ENCODE measurements around the gene COLGALT1. TPM values are rescaled to one million over a fixed set of nuclear protein-coding genes. Genes with fewer than 3 reads are reported as not detected.

Gene COLGALT1
- total RNA-seq, 2 donors from 2014 or later, result 39.2 to 64.7 TPM

DNA sequence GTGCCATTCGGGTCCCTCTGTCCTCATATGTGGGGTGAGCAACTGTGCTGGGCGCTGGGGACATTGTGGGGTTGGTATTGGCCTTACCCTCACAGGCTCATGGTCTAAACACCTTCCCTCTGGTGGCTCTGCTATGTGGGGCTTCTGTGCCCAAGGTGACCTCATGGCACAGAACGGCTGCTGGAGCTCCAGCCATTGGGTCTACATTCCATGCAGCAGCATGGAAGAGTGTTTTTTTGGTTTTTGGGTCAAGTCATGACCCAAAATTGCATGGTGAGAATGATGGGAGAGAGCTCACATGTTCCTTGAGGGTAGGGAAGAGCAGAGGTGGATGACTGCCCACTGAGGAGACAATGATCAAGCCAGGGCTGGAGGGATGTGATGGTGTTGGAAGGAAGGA lies 26.8 kb upstream of the COLGALT1 start:
- no peak for ATAC-seq
- no peak for DNase-seq (ENCODE audit: low spot score in 2 of 2)
- H3K27ac Mint-ChIP-seq, result no peak overlapping the region
- peaks cover 0 to 2% of the 10 kb centered on the region in 2 donors for H3K36me3 Mint-ChIP-seq
- H3K9me3 Mint-ChIP-seq, result peaks cover 0 to 10% of the 10 kb centered on the region in 2 donors

DNA sequence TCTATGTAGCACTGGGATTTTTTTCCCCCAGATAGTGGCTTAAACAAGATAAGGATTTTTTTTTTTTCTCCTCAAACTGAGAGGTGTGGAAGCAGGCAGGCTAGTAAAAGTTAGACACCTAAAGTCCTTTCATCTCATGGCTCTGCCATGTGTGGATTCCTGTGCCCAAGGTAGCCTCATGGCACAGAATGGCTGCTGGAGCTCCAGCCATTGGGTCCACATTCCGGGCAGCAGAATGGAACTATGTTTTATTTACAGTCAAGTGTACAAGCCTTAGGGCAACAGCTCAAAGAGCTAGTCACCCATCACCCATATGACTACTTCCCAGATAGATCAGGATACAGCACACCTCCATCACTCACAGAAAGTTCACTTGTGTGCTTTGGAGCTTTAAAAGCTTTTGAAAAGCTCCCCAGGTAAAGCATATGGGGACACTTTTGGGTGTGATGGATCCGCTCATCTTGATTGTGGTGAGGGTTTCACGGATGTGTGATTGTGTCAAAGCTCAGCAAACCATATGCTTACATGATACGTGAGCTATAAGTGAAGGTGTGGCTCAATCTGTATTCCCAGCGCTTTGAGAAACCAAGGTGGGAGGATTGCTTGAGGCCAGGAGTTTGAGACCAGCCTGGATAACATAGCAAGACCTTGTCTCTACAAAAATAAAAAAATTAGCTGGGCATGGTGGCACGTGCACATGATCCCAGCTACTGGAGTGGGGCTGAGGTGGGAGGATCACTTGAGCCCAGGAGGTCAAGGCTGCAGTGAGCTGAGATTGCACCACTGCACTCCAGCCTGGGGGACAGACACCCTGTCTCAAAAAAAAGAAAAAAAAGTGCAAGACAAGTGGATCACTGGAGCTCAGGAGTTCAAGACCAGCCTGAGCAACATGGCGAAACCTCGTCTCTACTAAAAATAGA lies 25.9 kb upstream of the COLGALT1 start:
- peak overlapping the region in 1 of 2 donors; percentile 50 for H3K27ac Mint-ChIP-seq
- peaks cover 0 to 5% of the 10 kb centered on the region in 2 donors for H3K9me3 Mint-ChIP-seq
- no peak for DNase-seq (ENCODE audit: low spot score in 2 of 2)
- H3K36me3 Mint-ChIP-seq, result no peaks in the 10 kb centered on the region
- no peak for ATAC-seq

DNA sequence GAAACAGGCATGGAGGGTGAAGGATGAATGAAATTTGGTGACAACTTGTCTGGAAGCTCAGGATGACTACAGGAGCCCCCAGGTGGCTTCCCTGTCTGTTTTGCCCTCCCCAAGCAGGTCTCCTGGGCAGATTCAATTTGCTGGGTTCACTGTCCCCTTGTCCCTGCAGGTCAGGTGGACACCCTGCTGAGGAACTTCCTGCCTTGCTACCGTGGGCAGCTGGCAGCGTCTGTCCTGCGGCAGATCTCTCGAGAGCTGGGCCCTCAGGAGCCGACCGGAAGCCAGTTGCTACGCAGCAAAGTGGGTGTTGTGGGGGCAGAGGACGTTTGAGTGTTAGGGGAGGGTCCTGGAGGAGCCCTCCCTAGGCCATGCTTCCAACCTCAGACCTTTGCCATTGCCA lies 24.9 kb upstream of the COLGALT1 start:
- DNase-seq (ENCODE audit: low spot score in 2 of 2) (no peak), ATAC-seq (peak in 1 of 2 donors; percentile 26)
- Mint-ChIP-seq H3K9me3 (peaks cover 0 to 5% of the 10 kb centered on the region in 2 donors), H3K27ac (no peak overlapping the region), H3K36me3 (no peaks in the 10 kb centered on the region)

DNA sequence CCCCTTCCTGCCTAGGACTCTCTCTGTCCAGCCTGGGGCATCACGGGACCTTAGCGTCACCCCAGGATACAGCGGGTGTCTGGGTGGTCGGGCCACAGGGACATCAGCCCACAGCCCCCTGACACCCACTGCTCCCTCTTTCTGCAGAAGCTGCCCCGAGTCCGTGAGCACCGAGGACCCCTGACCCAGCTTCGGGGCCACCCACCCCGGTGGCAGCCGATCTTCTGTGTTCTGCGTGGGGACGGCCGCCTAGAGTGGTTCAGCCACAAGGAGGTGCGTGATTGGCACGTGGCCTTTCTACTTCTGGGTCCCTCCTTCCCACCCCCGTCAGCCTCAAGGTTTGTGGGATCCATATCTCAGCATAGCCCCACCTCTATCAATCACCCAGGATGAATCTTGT lies 23.3 kb upstream of the COLGALT1 start:
- DNase-seq (ENCODE audit: low spot score in 2 of 2) (no peak), ATAC-seq (no peak)
- no peaks in the 10 kb centered on the region for H3K36me3 Mint-ChIP-seq

DNA sequence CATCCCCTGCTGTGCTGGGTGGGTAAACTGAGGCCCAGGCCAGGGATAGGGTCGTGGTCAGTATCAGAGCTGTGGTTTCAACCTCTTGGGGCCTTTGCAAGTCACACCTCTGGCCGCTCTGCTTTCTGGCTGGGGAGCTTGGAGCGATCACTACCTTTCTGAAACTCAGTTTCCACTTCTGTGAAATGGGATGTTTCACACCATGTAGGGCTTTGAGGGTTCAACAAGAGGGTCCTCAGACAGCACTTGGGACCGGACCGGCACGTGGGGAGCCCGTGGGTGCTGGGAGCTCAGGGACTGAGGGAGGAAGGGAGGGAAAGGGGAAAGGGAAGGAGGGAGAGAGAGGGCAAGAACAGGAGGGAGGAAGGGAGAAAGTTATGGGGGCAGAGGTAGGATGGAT lies 22.9 kb upstream of the COLGALT1 start:
- ATAC-seq (no peak), DNase-seq (ENCODE audit: low spot score in 2 of 2) (no peak)
- peaks cover 0 to 5% of the 10 kb centered on the region in 2 donors for H3K9me3 Mint-ChIP-seq
- no peaks in the 10 kb centered on the region for H3K36me3 Mint-ChIP-seq
- H3K27ac Mint-ChIP-seq, result peak overlapping the region in 1 of 2 donors; percentile 55

More for the DNA sequence above, 23.3 kb upstream of the COLGALT1 start:
- Mint-ChIP-seq H3K9me3 (peaks cover 0 to 5% of the 10 kb centered on the region in 2 donors), H3K27ac (no peak overlapping the region)

- Mint-ChIP-seq H3K27ac (no peak overlapping the region), H3K36me3 (no peaks in the 10 kb centered on the region), H3K9me3 (no peaks in the 10 kb centered on the region)
- no peak for DNase-seq (ENCODE audit: low spot score in 2 of 2)
- no peak for ATAC-seq
These were observed 20.7 kb upstream of the COLGALT1 start for GRCh38 chr19:17534767-17535166.

- no peaks in the 10 kb centered on the region for H3K36me3 Mint-ChIP-seq
- ATAC-seq (no peak), DNase-seq (ENCODE audit: low spot score in 2 of 2) (no peak)
- H3K27ac Mint-ChIP-seq, result no peak overlapping the region
- no peaks in the 10 kb centered on the region for H3K9me3 Mint-ChIP-seq
These were observed 18.5 kb upstream of the COLGALT1 start for GRCh38 chr19:17536955-17537354.

GRCh38 chr19:17538684-17539237 lies 16.7 kb upstream of the COLGALT1 start:
- ATAC-seq (peak in 1 of 2 donors; percentile 12), DNase-seq (ENCODE audit: low spot score in 2 of 2) (no peak)
- Mint-ChIP-seq H3K9me3 (no peaks in the 10 kb centered on the region), H3K36me3 (no peaks in the 10 kb centered on the region), H3K27ac (no peak overlapping the region)

DNA sequence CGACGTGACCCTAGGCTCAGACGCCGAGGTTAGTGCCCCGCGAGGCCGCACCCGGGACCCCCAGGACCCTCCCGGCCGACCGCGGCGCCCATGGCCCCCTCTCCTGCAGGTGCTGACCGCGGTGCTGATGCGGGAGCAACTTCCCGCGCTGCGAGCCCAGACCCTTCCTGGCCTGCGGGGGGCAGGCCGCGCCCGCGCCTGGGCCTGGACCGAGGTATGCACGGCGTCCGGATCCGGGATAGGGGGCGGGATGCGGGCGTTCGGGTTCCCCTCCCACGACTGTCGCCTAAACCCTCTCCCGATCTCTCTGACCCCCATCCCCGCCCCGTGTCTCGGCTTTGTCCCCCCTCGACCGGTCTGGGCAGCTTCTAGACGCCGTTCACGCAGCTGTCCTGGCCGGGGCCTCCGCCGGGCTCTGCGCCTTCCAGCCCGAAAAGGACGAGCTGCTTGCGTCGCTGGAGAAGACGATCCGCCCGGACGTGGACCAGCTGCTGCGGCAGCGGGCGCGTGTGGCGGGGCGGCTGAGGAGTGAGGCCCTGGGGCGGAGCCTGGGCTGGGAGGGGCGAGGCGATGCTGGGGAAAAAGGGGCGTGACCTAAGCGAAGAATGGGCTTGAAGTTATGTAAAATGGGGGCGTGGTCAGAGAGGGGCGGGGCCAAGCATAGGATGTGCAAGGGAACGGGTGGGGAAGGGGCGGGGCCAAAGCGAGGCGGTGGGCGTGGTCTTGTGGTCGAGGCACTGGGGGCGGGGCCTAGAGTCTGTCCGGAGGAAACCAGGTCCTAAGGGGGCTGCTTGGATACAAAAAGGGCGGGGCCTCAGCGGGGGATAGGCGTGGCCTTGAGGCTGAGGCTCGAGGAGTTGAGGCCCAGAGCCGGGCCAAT lies 16.0 kb upstream of the COLGALT1 start:
- DNase-seq (ENCODE audit: low spot score in 2 of 2), result peak; percentile 87 to 93
- Mint-ChIP-seq H3K36me3 (no peaks in the 10 kb centered on the region), H3K9me3 (no peaks in the 10 kb centered on the region), H3K27ac (peak overlapping the region in 1 of 2 donors; percentile 63)
- ATAC-seq, result peak; percentile 92 to 97

DNA sequence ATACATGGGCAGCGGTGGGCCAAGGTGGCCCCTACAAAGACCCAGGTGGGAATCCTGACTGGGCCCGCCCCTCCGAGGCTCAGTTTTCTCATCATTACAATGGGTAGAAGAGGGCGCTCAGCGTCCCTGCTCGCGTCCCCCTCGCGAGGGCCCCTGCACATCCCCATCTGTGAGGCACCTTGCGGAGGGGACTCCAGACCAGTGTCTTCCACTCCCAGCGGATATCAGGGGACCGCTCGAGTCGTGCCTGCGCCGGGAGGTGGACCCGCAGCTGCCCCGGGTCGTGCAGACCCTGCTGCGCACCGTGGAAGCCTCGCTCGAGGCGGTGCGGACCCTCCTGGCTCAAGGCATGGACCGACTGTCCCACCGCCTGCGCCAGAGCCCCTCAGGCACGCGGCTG lies 15.3 kb upstream of the COLGALT1 start:
- DNase-seq (ENCODE audit: low spot score in 2 of 2) (no peak), ATAC-seq (no peak)
- no peaks in the 10 kb centered on the region for H3K9me3 Mint-ChIP-seq
- H3K27ac Mint-ChIP-seq, result no peak overlapping the region
- H3K36me3 Mint-ChIP-seq, result no peaks in the 10 kb centered on the region

DNA sequence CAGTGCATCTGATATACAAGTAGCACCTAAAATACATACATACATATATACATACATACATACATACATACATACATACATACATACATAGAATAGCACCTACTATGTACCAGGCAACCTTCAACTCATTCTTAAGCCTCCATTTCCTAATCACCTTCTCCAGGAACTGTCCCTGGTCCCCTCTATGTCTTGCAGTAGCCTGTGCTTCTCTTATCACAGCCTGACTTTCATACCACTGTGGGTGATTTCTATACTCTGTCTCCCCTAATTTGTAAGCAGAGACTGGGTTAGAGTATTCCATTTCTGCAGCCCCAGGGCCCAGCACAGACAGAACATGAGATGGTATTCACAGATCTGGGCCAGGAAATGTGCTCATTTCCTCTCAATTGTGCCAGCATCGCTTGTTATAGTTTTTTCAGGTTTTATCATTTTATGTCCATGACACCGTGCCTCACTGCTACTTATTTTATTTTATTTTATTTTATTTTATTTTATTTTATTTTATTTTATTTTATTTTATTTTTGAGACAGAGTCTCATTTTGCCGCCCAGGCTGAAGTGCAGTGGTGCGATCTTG lies 14.2 kb upstream of the COLGALT1 start:
- Mint-ChIP-seq H3K9me3 (no peaks in the 10 kb centered on the region), H3K36me3 (no peaks in the 10 kb centered on the region), H3K27ac (no peak overlapping the region)
- DNase-seq (ENCODE audit: low spot score in 2 of 2) (no peak), ATAC-seq (no peak)

- no peak for DNase-seq (ENCODE audit: low spot score in 2 of 2)
- ATAC-seq, result no peak
- no peaks in the 10 kb centered on the region for H3K36me3 Mint-ChIP-seq
- H3K27ac Mint-ChIP-seq, result no peak overlapping the region
- H3K9me3 Mint-ChIP-seq, result no peaks in the 10 kb centered on the region
These were observed 13.4 kb upstream of the COLGALT1 start for GRCh38 chr19:17542042-17542441.

GRCh38 chr19:17542793-17543582 lies 12.5 kb upstream of the COLGALT1 start:
- Mint-ChIP-seq H3K36me3 (no peaks in the 10 kb centered on the region), H3K27ac (no peak overlapping the region), H3K9me3 (no peaks in the 10 kb centered on the region)
- ATAC-seq (no peak), DNase-seq (ENCODE audit: low spot score in 2 of 2) (no peak)

DNA sequence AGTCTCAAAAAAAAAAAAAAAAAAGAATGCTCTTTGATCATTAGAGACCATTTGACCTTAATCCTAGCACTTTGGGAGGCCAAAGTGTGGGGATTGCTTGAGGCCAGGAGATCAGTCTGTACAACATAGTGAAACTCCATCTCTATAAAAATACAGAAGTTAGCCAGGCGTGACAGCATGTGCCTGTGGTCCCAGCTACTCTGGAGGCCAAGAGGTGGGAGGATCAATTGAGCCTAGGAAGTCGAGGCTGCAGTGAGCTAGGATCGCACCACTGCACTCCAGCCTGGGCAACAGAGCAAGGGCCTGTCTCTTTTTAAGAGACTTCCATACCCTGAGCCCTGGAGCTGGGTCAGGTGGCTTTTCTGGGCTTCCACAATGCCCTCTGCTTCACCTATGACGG lies 11.5 kb upstream of the COLGALT1 start:
- DNase-seq (ENCODE audit: low spot score in 2 of 2), result no peak
- ATAC-seq, result no peak
- Mint-ChIP-seq H3K36me3 (no peaks in the 10 kb centered on the region), H3K27ac (no peak overlapping the region), H3K9me3 (no peaks in the 10 kb centered on the region)

GRCh38 chr19:17544418-17544817 lies 11.0 kb upstream of the COLGALT1 start:
- DNase-seq (ENCODE audit: low spot score in 2 of 2) (no peak), ATAC-seq (no peak)
- Mint-ChIP-seq H3K36me3 (no peaks in the 10 kb centered on the region), H3K9me3 (no peaks in the 10 kb centered on the region), H3K27ac (no peak overlapping the region)

DNA sequence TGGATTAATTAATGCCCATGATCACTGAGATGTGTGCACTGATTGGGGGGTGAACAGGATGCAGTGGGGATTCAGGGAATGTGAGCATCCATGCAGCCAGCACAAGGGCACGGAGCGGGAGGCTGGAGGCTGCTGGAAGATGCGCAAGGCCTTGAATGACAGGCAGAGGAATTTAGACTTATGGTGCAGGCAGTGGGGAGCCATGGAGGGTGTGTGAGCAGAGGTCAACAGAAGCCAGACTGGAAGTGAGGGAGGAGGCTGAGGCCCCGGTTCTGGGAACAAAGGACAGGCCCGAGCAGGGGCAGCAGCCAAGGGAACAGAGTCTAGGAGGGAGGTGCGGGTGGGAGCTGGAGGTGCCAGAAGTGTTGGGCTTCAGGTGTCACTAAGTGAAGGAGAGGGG lies 7.3 kb upstream of the COLGALT1 start:
- no peaks in the 10 kb centered on the region for H3K9me3 Mint-ChIP-seq
- H3K36me3 Mint-ChIP-seq, result no peaks in the 10 kb centered on the region
- peak overlapping the region in 1 of 2 donors; percentile 35 for H3K27ac Mint-ChIP-seq
- DNase-seq (ENCODE audit: low spot score in 2 of 2), result no peak
- no peak for ATAC-seq
